Esophagus muscularis mucosa (tissue), 4 donors: ENCODE measurements around the gene GET3. TPM values are rescaled to one million over a fixed set of nuclear protein-coding genes. Genes with fewer than 3 reads are reported as not detected.

Experiments
- DNase-seq: peaks from one replicate; pipeline ENCODE4 v3.0.0-alpha.2; 2017; ENCODE audit errors: extremely low spot score
- H3K27ac ChIP-seq, 4 donors: fragments of 200-600 bp; sonication (generic); replicated peaks in 1 of 4; 1 replicate in 3 of 4; 2 replicates in 1 of 4; pipeline ENCODE4 v1.5.1; 2016 to 2019; ENCODE audit warnings: mild to moderate bottlenecking in 1 of 4
- H3K27me3 ChIP-seq, 4 donors: fragments of 200-600 bp; sonication (generic); one replicate each; pipeline versions ENCODE4 v1.5.1 to v1.6.0; 2016 to 2019
- H3K36me3 ChIP-seq, 4 donors: fragments of 200-600 bp; sonication (generic); one replicate each; pipeline ENCODE4 v1.5.1; 2016 to 2019
- H3K4me1 ChIP-seq, 4 donors: fragments of 200-600 bp; sonication (generic); one replicate each; pipeline ENCODE4 v1.5.1; 2016 to 2019
- H3K4me3 ChIP-seq, 4 donors: fragments of 200-600 bp; sonication (generic); 1 replicate in 2 of 4; 2 replicates in 2 of 4; pipeline ENCODE4 v1.5.1; 2016 to 2019; ENCODE audit warnings: mild to moderate bottlenecking in 4 of 4, moderate library complexity in 1 of 4
- H3K9me3 ChIP-seq, 4 donors: fragments of 200-600 bp; sonication (generic); 1 replicate in 3 of 4; 2 replicates in 1 of 4; pipeline ENCODE4 v1.5.1; 2016 to 2019
- CTCF ChIP-seq, 3 experiments: fragments of 200-600 bp in 2 of 3; fragments of 450-650 bp in 1 of 3; sonication (generic) in 2 of 3; IDR thresholded peaks; one replicate each; pipeline ENCODE4 v1.5.1; 2017 to 2019; ENCODE audit warnings: antibody characterized with exemption in 3 of 3, mild to moderate bottlenecking in 2 of 3, moderate library complexity in 1 of 3
- EP300 ChIP-seq: sonication (generic); formaldehyde crosslinking; IDR thresholded peaks from one replicate; pipeline ENCODE4 v1.6.1; 2017; ENCODE audit warnings: antibody characterized with exemption
- POLR2A ChIP-seq: fragments of 450-650 bp; IDR thresholded peaks from one replicate; pipeline ENCODE4 v1.6.1; 2017; ENCODE audit warnings: antibody characterized with exemption, moderate library complexity, mild to moderate bottlenecking, low read depth
- POLR2AphosphoS5 ChIP-seq, 2 donors: sonication (generic); formaldehyde crosslinking; IDR thresholded peaks; one replicate each; pipeline ENCODE4 v1.6.1; 2017; ENCODE audit warnings: antibody characterized with exemption in 2 of 2
- WGBS: methylation state at CpG from one replicate; pipeline ENCODE4 v1.1.5; 2018; 5-methylcytosine and 5-hydroxymethylcytosine counted together
- intact Hi-C: fragments of 100-400 bp; cut with DNase I; formaldehyde crosslinking; loops from one replicate; pipeline ENCODE4 v1.15.1; 2023
- total RNA-seq, 4 donors: library from RNA; depleted of rRNA; stranded (reverse); fragments of >200 nt; gene quantifications; one replicate each; pipeline versions ENCODE4 v1.1.0 to v1.2.1, GENCODE V29; 2016

The GET3 gene
- total RNA-seq, 4 donors from 2014 or later = 46.9 to 63.5 (median 51.3) TPM

- Histone ChIP-seq H3K9me3 (peaks cover 0 to 9% (median 3%) of the 10 kb centered on the region in 4 donors), H3K4me1 (peaks cover 0 to 3% (median 0%) of the 10 kb centered on the region in 4 donors), H3K4me3 (no peak overlapping the region), H3K27me3 (peaks cover 0 to 56% (median 0%) of the 10 kb centered on the region in 4 donors), H3K27ac (no peak overlapping the region), H3K36me3 (peaks cover 29 to 36% (median 32%) of the 10 kb centered on the region in 4 donors)
- intact Hi-C loops = no loop called here
- no peak for TF ChIP-seq CTCF (IDR thresholded peaks at IDR 0.05)
- no peak for TF ChIP-seq POLR2A
- no peak for TF ChIP-seq EP300
- no peak for TF ChIP-seq POLR2AphosphoS5 (IDR thresholded peaks at IDR 0.05)
- 27% methylated on average over 11 of the region's 24 CpGs for WGBS
- no peak for DNase-seq
Observed at GRCh38 chr19:12749938-12750521, 12.7 kb downstream of the GET3 start.

GRCh38 chr19:12750851-12751250 lies 13.6 kb downstream of the GET3 start:
- Histone ChIP-seq H3K27me3 (peaks cover 0 to 56% (median 0%) of the 10 kb centered on the region in 4 donors), H3K4me1 (peaks cover 0 to 3% (median 0%) of the 10 kb centered on the region in 4 donors), H3K9me3 (peaks cover 0 to 9% (median 3%) of the 10 kb centered on the region in 4 donors), H3K4me3 (no peak overlapping the region), H3K36me3 (peaks cover 22 to 28% (median 24%) of the 10 kb centered on the region in 4 donors), H3K27ac (no peak overlapping the region)
- TF ChIP-seq CTCF (IDR thresholded peaks at IDR 0.05) = no peak
- 60% methylated on average over 9 of the region's 9 CpGs for WGBS
- no peak for DNase-seq
- intact Hi-C loops = no loop called here

- H3K36me3 ChIP-seq = peaks cover 16 to 20% (median 16%) of the 10 kb centered on the region in 4 donors
- H3K27me3 ChIP-seq = peaks cover 0 to 56% (median 0%) of the 10 kb centered on the region in 4 donors
- peaks cover 0 to 3% (median 0%) of the 10 kb centered on the region in 4 donors for H3K4me1 ChIP-seq
- H3K4me3 ChIP-seq = no peak within 1 kb of the TSS
- H3K27ac ChIP-seq = no peak within 1 kb of the TSS
- no peak for DNase-seq
- peaks cover 0 to 9% (median 3%) of the 10 kb centered on the region in 4 donors for H3K9me3 ChIP-seq
- TF ChIP-seq CTCF (IDR thresholded peaks at IDR 0.05) = no peak
- no peak for TF ChIP-seq POLR2AphosphoS5 (IDR thresholded peaks at IDR 0.05)
- no peak for TF ChIP-seq EP300
- TF ChIP-seq POLR2A = no peak
- intact Hi-C loops = no loop called here
- WGBS = 60% methylated on average over 14 of the region's 14 CpGs
Observed at GRCh38 chr19:12751635-12752034, 14.3 kb downstream of the GET3 start, which contains the start of gene BEST2. Gene BEST2, plus strand, starts transcription at chr19:12751791. Its CDS starts 802 bp downstream, at chr19:12752593.

- H3K4me1 ChIP-seq = peaks cover 3 to 5% (median 4%) of the 10 kb centered on the region in 4 donors
- no peak overlapping the region for H3K27ac ChIP-seq
- TF ChIP-seq CTCF (IDR thresholded peaks at IDR 0.05) = no peak
- TF ChIP-seq POLR2AphosphoS5 (IDR thresholded peaks at IDR 0.05) = no peak
- no peak for TF ChIP-seq EP300
- TF ChIP-seq POLR2A = no peak
- no peak overlapping the region for H3K4me3 ChIP-seq
- peaks cover 0 to 56% (median 0%) of the 10 kb centered on the region in 4 donors for H3K27me3 ChIP-seq
- H3K9me3 ChIP-seq = peaks cover 0 to 8% (median 2%) of the 10 kb centered on the region in 4 donors
- intact Hi-C loops = no loop called here
- H3K36me3 ChIP-seq = peaks cover 10 to 14% (median 11%) of the 10 kb centered on the region in 4 donors
- 86% methylated on average over 23 of the region's 23 CpGs for WGBS
- no peak for DNase-seq
Observed at GRCh38 chr19:12752056-12752781, 14.9 kb downstream of the GET3 start.
